Mucosa of gallbladder (tissue), 1 donor: ENCODE data around the gene EYA2. TPM values are rescaled to one million over a fixed set of nuclear protein-coding genes. Genes with fewer than 3 reads are reported as not detected.

Source experiments
- DNase-seq: peaks from one replicate; pipeline ENCODE4 v3.0.0-alpha.2; 2020; ENCODE audit warnings: low spot score
- total RNA-seq: library from RNA; stranded (reverse); gene quantifications from one replicate; pipeline ENCODE4 v1.2.1, GENCODE V29; 2021
- donor health status: DM: no; HTN: no; CAD: no.

Gene EYA2
- total RNA-seq, 1 donor from 2014 or later = 2.1 TPM

- DNase-seq = no peak
Measured at GRCh38 chr20:47007826-47008655, 113.4 kb downstream of the EYA2 start.

GRCh38 chr20:47008842-47009518, 114.3 kb downstream of the EYA2 start:
- DNase-seq = no peak

GRCh38 chr20:47009784-47010183, 115.1 kb downstream of the EYA2 start:
- DNase-seq = no peak

- DNase-seq = no peak
Measured at GRCh38 chr20:47011984-47012383, 117.3 kb downstream of the EYA2 start.

GRCh38 chr20:47013606-47014005, 119.0 kb downstream of the EYA2 start:
- no peak for DNase-seq

- DNase-seq = no peak
Measured at GRCh38 chr20:47016068-47016664, 121.5 kb downstream of the EYA2 start.

DNA sequence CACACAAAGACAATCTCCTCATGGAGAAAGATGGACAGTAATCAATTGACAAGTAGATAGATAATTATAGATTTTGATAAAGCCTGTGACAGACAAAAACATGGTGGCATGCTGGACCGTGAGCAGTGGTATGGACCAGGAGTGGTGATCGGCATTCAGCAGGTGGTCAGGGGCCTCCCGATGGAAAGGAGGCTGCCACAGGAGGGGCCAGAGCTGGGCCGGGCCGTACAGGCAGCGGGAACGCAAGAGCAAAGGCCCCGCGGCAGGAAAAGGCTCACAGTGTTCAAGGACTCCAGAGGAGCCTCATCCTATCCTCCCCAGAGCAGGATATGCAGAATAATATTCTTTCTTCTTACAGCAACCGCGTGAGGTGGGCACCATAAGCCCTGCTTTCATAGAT, 123.7 kb downstream of the EYA2 start:
- no peak for DNase-seq

GRCh38 chr20:47019121-47019824, 124.6 kb downstream of the EYA2 start:
- DNase-seq = no peak

- no peak for DNase-seq
Measured at GRCh38 chr20:47020231-47020630, 125.6 kb downstream of the EYA2 start.

DNA sequence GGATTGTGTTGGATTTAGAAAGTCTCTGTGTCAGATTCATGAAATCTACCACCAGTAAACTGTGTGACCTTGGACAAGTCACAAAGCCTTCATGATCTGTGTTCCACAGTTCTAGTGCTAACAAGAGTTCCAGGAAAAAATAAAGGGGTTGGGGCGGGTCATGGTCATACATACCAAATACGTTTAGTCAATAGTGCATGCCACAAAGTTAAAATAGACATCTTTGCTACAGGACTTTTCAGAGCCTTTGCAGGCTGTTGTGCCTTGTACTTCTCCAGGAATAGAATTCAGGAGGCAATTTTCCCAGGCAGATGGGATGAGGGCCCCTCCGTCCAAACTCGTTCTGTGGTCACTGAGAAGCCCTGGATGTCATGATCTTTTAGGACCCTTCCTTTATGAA, 127.2 kb downstream of the EYA2 start:
- no peak for DNase-seq

GRCh38 chr20:47024461-47024937, 129.9 kb downstream of the EYA2 start:
- DNase-seq = no peak

- DNase-seq = no peak
Measured at GRCh38 chr20:47027042-47027441, 132.4 kb downstream of the EYA2 start.

DNA sequence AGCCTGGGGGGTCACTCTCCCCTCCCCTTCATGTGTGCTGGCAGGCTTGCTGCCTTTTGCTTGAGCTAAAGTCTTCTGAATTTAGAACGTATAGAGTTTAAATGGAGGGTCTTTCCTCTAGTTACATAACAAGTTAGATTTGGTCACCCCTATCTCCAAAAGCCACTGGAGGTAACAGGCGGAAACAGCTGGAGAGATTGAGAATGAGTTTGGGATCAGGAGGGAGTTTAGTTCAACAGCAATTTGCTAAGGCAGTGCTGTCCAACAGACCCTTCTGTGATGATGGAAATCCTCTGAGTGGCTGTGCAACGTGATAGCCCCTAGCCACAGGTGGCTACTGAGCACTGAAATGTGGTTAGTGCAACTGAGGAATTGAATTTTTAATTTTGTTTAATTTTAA, 132.8 kb downstream of the EYA2 start:
- no peak for DNase-seq

GRCh38 chr20:47028487-47028886, 133.8 kb downstream of the EYA2 start:
- no peak for DNase-seq

GRCh38 chr20:47029845-47030244, 135.2 kb downstream of the EYA2 start:
- no peak for DNase-seq

DNA sequence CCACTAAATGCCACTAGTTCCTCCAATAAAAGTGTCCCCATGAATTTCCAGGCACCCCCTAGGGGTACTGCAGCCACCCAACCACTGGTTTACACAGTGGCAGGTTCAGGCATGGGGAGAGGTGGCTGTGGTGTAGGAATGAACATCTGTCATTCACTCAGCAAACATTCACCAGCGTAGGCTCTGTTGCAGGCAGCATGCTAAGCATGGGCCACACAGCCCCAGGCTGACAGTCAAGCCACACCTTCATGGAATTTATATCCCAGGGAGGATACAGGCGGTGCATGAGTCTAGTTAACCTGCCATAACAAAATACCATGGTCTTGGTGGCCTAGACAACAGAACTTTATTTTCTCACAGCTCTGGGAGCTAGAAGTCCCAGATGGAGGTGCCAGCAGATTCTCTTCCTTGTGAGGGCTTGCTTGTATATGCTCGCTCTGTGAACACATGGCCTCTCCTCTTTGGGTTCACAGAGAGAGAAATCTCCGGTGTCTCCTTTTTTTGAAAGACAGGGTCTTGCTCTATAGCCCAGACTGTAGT, 135.7 kb downstream of the EYA2 start:
- DNase-seq = no peak

- DNase-seq = no peak
Measured at GRCh38 chr20:47031004-47031403, 136.4 kb downstream of the EYA2 start.

DNA sequence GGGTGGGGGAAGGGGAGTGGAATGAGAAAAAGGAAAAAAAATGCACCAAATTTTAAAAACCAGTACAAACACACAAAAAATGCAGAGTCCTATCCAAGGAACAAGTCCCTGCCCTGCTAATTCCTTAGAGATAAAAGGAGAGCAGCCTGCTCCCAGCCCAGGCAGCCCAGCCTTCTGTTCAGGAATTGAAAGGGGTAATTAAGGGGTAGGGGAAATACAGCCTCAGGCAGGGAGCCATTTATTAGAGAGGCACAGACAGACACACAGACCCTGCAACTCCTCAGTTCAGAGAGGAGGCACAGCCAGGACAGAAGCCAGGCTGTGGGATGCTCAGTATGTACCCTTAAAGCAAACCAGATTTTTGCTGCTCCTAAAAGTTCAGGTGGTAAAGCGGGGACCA, 137.2 kb downstream of the EYA2 start:
- no peak for DNase-seq

DNA sequence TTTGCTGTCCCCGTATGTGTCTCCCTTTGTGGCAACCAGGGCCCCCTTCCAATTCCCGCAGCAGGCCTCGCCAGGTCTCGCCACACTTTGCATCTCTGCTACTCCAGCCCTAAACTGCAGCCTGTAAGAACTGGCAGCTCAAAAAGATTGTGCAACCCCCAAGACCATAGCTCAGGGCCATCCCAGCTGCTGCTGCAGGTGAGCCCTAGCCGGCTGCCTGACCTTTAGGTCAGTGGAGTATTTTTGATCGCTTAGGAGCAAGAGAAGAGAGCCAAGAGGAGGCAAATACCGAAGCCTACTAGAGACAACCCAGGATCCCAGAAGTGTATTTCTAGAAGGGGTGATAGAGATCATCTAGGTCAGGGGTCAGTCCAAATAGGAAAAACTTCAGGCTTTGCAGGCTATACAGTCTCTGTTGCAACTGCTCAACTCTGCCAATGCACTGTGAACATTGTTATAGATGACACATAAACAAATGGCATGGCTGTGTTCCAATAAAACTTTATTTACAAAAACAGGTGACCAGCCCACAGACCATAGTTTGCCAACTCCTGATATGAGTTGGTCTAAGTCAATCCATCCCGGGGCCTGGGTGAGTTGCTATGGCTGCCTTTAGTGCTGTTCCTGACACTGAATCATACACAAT, 138.4 kb downstream of the EYA2 start:
- DNase-seq = no peak

- no peak for DNase-seq
Measured at GRCh38 chr20:47033665-47034064, 139.0 kb downstream of the EYA2 start.

GRCh38 chr20:47035026-47035590, 140.5 kb downstream of the EYA2 start:
- DNase-seq = no peak
